D721Med (cell line): ENCODE data around the gene SLC7A8.
"Not testable (repeated sequence)": the region's sequence is repeated elsewhere in the genome, so short reads cannot be mapped to it uniquely, and the experiment has no call there.

Experiments used
- DNase-seq: peaks from one replicate; pipeline ENCODE4 v3.0.0; 2011; ENCODE audit warnings: low spot score; ENCODE audit not compliant: insufficient read length
- FAIRE-seq: peaks from 2 replicates; lab custom pipeline; 2011; peaks lifted over from hg19 to GRCh38; lab: Jason Lieb, UNC
- TF ChIP-seq, protein P1 (sequence below): IDR thresholded peaks from 2 replicates; pipeline ENCODE4 v1.5.1; 2012; ENCODE audit warnings: mild to moderate bottlenecking, control low read depth; ENCODE audit not compliant: insufficient read depth; ENCODE audit errors: missing control alignments

Gene SLC7A8

DNA sequence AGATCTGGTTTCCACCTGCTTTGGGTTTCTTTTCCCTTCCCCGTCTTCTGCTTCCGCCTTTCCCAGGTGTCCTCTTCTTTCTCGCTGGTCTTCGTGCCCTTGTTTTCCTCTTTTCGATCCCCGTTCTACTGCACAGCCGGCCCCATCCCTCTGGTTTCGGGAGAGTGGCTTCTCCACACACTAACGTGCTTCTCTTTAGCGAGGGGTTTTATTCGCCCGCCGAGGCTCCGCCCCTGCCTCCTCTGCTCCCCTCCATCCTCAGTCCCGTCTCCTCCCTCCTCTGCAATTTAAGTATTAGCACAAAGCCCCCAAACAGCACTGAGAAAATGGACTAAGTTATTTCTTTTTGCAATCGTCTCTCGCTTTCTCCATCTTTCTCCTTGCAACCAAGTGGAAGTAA is at the start of gene SLC7A8:
SLC7A8 (minus strand) TSS at position 182 of the 400 bp plus-strand sequence. CDS start 746 bp downstream, outside the sequence.
- FAIRE-seq (no peak), DNase-seq (no peak)
- TF ChIP-seq, protein P1, sequence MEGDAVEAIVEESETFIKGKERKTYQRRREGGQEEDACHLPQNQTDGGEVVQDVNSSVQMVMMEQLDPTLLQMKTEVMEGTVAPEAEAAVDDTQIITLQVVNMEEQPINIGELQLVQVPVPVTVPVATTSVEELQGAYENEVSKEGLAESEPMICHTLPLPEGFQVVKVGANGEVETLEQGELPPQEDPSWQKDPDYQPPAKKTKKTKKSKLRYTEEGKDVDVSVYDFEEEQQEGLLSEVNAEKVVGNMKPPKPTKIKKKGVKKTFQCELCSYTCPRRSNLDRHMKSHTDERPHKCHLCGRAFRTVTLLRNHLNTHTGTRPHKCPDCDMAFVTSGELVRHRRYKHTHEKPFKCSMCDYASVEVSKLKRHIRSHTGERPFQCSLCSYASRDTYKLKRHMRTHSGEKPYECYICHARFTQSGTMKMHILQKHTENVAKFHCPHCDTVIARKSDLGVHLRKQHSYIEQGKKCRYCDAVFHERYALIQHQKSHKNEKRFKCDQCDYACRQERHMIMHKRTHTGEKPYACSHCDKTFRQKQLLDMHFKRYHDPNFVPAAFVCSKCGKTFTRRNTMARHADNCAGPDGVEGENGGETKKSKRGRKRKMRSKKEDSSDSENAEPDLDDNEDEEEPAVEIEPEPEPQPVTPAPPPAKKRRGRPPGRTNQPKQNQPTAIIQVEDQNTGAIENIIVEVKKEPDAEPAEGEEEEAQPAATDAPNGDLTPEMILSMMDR: no peak

DNA sequence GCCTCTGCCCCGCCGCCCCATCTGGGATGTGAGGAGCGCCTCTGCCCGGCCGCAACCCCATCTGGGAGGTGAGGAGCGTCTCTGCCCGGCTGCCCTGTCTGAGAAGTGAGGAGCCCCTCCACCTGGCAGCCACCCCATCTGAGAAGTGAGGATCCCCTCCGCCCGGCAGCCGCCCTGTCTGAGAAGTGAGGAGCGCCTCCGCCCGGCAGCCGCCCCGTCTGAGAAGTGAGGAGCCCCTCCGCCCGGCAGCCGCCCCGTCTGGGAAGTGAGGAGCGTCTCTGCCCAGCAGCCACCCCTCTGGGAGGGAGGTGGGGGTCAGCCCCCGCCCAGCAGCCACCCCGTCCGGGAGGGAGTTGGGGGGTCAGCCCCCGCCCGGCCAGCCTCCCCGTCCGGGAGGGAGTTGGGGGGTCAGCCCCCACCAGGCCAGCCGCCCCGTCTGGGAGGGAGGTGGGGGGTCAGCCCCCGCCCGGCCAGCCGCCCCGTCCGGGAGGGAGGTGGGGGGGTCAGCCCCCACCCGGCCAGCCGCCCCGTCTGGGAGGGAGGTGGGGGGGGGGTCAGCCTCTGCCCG is 48.9 kb upstream of the SLC7A8 start:
- DNase-seq, FAIRE-seq: not testable (repeated sequence)

DNA sequence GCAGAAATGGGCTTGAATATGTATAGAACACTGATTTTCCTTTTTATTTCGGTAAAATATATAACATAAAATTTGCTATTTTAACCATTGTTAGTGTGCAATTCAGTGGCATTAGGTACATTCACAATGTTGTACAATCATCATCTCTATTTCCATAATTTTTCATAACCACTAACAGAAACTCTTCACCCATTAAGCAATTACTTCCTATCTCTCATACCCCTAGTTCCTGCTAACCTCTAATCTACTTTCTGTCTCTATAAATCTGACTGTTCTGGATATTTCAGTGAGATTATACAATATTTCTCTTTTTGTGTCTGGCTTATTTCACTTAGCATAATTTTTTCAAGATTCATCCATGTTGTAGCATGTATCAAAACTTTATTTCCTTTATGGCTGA is 45.4 kb upstream of the SLC7A8 start:
- FAIRE-seq (no peak), DNase-seq (no peak)

DNA sequence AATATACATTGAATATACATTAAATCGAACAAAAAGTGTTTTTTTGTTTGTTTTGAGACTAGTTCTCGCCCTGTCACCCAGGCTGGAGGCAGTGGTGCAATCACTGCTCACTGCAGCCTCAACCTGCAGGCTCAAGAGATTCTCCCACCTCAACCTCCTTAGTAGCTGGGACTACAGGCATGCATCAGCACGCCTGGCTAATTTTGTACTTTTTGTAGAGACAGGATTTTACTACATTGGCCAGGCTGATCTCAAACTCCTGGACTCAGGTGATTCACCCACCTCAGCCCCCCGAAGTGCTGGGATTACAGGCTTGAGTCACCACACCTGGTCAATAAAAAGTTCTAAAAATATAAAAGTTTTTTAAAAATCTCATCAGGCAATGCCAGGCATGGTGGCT is 44.1 kb upstream of the SLC7A8 start:
- FAIRE-seq: no peak
- TF ChIP-seq, protein P1: no peak
- DNase-seq: no peak

More for the DNA sequence above, 45.4 kb upstream of the SLC7A8 start:
- TF ChIP-seq, protein P1: no peak

DNA sequence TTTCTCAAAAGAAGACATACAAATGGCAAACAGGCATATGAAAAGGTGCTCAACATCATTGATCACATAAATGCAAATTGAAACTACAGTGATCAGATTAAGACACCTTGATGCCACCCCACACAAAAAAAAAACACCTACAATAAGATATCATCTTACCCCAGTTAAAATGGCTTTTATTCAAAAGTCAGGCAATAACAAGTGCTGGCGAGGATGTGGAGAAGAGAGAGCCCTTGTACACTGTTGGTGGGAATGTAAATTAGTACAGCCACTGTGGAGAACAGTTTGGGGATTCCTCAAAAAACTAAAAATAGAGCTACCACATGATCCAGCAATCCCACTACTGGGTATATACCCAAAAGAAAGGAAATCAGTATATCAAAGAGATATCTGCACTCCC is 41.5 kb upstream of the SLC7A8 start:
- not testable (repeated sequence) for FAIRE-seq, DNase-seq

DNA sequence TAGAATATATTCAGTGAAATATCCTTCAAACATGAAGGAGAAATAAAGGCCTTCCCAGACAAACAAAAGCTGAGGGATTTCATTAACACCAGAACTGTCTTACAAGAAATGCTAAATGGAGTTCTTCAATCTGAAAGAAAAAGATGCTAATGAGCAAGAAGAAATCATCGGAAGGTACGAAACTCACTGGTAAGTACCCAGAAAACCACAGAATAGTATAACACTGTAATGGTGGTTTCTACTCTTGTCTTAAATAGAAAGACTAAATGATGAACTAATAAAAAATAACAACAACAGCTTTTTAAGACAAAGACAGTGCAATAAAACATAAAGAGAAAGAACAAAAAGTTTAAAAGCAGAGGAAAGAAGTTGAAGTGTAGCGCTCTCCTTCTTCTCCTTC is 35.6 kb upstream of the SLC7A8 start:
- no peak for FAIRE-seq
- TF ChIP-seq, protein P1: no peak
- DNase-seq: no peak

DNA sequence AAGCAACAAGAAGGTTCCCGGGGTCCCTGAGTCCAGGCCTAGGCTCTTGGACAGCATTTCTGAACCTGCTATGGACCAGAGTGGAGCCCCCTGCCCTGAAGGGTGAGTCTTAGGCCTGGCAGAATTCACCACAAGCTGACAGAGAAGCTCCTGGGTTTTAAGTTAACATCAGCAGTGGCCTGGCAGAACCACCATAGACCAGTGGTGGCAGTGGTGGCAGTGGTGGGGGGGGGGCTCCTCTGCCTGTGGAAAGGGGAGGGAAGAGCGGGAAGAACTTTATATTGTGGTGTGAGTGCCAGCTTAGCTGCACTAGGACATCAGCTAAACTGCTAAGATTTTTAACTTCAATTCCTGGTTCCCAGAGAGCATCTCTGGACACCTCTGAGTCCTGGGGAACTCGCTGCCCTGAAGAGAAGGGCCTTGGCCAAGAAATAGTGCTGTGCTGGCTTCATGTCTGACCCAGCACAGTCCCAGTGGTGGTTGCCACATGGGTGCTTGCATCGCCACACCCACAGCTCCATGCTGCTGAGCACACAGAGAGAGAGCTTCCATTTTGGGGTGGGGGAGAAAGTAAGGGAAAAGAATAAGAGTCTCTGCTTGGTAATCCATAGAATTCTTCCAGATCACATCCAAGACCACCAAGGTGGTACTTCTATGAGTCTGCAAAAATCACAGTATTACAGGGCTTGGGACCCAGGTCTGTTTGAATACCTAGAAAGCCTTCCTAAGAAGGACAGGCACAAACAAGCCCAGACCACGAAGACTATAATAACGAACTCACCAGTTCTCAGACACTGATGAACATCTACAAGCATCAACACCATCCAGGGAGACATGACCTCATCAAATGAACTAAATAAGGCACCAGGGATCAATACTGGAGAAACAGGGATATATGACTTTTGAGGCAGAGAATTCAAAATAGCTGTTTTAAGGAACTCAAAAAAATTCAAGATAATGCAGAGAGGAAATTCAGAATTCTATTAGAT is 33.9 kb upstream of the SLC7A8 start:
- TF ChIP-seq, protein P1: no peak
- FAIRE-seq: no peak
- no peak for DNase-seq

DNA sequence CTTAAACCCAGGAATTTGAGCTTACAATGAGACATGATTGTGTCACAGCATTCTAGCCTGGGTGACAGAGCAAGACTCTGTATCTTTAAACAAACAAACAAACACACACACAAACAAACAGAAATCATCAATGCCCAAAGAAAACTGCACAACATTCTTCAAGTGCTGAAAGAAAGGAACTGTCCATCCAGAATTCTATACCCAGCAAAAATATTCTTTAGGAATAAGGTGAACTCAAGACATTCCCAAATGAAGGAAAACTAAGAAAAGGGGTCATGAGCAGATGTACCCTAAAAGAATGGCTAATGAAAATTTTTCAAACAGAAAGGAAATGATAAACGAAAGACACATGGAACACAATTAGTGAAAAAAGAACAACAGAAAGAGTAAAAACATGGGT is 32.0 kb upstream of the SLC7A8 start:
- DNase-seq (no peak), FAIRE-seq (no peak)
- TF ChIP-seq, protein P1: no peak
